Measurements from ENCODE around the gene RELA. TPM values are rescaled to one million over a fixed set of nuclear protein-coding genes. Genes with fewer than 3 reads are reported as not detected.

RELA gene
- total and polyA plus RNA-seq, 8 donors = 51.3 to 70.6 (median 58.8) TPM

GRCh38 chr11:65651339-65651588 is 11.5 kb downstream of the RELA start:
- Histone ChIP-seq H3K9me3 (no peaks in the 10 kb centered on the region), H3K36me3 (peaks cover 0 to 80% of the 10 kb centered on the region in 2 donors), H3K27me3 (no peaks in the 10 kb centered on the region), H3K4me1 (peaks cover 32 to 54% of the 10 kb centered on the region in 2 donors), H3K4me3 (no peak overlapping the region), H3K27ac (peak overlapping the region; percentile 97 to 98)
- no peak for TF ChIP-seq CTCF (IDR thresholded peaks at IDR 0.05)
- no peak for ATAC-seq
- intact Hi-C loops (cut with DNase I) = no loop called here
- peak in 1 of 4 donors; percentile 31 for DNase-seq

GRCh38 chr11:65650547-65651338 is 12.0 kb downstream of the RELA start:
- Histone ChIP-seq H3K27ac (peak overlapping the region in 1 of 2 donors; percentile 97), H3K36me3 (peaks cover 0 to 80% of the 10 kb centered on the region in 2 donors), H3K27me3 (no peaks in the 10 kb centered on the region), H3K4me1 (peaks cover 32 to 54% of the 10 kb centered on the region in 2 donors), H3K4me3 (no peak overlapping the region), H3K9me3 (no peaks in the 10 kb centered on the region)
- no peak for TF ChIP-seq CTCF (IDR thresholded peaks at IDR 0.05)
- intact Hi-C loops (cut with DNase I) = no loop called here
- no peak for ATAC-seq
- DNase-seq = no peak

- no peak overlapping the region for H3K27ac ChIP-seq
- DNase-seq (peak in 1 of 4 donors; percentile 33), ATAC-seq (no peak)
- no peak overlapping the region for H3K4me3 ChIP-seq
- intact Hi-C loops (cut with DNase I) = no loop called here
- peaks cover 0 to 80% of the 10 kb centered on the region in 2 donors for H3K36me3 ChIP-seq
- no peaks in the 10 kb centered on the region for H3K9me3 ChIP-seq
- peaks cover 32 to 49% of the 10 kb centered on the region in 2 donors for H3K4me1 ChIP-seq
- no peak for TF ChIP-seq CTCF (IDR thresholded peaks at IDR 0.05)
- no peaks in the 10 kb centered on the region for H3K27me3 ChIP-seq
Observed at GRCh38 chr11:65649656-65650546, 12.8 kb downstream of the RELA start.

- no peak for DNase-seq
- no peaks in the 10 kb centered on the region for H3K27me3 ChIP-seq
- H3K36me3 ChIP-seq = peaks cover 0 to 78% of the 10 kb centered on the region in 2 donors
- H3K9me3 ChIP-seq = no peaks in the 10 kb centered on the region
- H3K27ac ChIP-seq = peak overlapping the region in 1 of 2 donors; percentile 13
- intact Hi-C loops (cut with DNase I) = no loop called here
- no peak overlapping the region for H3K4me3 ChIP-seq
- no peak for TF ChIP-seq CTCF (IDR thresholded peaks at IDR 0.05)
- ATAC-seq = no peak
- peaks cover 27 to 40% of the 10 kb centered on the region in 2 donors for H3K4me1 ChIP-seq
Observed at GRCh38 chr11:65648997-65649493, 13.7 kb downstream of the RELA start.

Data from left lung (tissue), 10 donors.